GM18858 (cell line): Measurements from ENCODE around the gene CCDC71.

Experiments used
- ATAC-seq: cut with Tn5 transposase; IDR thresholded peaks from one replicate; pipeline ENCODE4 v1.9.1; 2021; ENCODE audit not compliant: unreplicated experiment

Gene CCDC71

GRCh38 chr3:49165771-49166751 lies at the start of gene CCDC71:
Gene CCDC71 (minus strand): TSS chr3:49166331. CDS start chr3:49164208, 2,123 bp downstream.
- no peak for ATAC-seq

- no peak for ATAC-seq
Observed at GRCh38 chr3:49213998-49214397, 47.9 kb upstream of the CCDC71 start.

- ATAC-seq: no peak
Observed at GRCh38 chr3:49213541-49213943, 47.4 kb upstream of the CCDC71 start.

DNA sequence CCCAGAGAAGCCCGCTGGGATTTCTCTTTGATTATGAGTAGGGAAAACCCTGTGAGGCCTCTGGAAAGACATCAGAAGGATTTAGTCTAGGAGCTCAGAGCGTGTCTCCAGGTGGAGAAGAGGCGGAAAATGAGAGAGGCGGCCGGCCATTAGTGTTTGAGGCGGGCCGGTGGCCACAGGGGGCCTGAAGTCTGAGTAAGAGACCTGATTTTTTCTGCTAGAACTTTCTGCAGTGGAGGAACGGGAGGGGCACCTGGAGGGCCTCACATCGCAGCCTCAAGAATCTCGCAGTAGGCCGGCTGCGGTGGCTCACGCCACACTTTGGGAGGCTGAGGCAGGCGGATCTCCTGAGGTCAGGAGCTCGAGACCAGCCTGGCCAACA lies 33.8 kb upstream of the CCDC71 start:
- ATAC-seq: no peak

DNA sequence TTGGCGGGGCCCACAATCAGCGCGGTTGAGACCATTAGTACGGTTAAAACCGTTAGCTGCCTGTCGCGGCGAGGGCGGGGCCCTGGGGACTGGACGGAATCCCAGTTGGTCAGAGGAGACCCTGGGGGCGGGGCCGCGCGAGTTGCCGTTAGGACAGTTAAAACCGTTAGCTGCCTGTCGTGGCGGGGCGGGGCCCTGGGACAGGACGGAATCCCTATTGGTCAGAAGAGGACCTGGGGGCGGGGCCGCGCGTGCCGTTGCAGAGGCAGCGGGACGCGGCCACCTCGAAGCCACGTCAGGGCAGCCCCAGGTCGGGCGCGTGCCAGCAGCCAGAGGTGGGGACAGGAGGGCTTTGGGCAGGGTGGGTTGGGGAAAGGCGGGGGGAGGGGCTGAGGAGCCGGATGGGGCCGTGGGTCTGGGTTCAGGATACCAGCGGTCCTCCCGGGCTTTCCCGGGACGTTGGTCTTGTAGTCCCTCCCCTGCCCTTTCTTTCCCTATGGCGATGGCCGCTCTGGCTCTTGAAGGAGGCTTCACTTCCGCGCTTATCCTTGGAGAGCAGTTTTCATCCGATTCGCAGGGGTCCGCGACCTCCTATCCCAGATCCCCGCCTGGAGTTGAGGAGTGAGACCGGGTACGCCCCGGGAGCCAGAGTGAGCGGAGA lies 33.2 kb upstream of the CCDC71 start:
- ATAC-seq: no peak

GRCh38 chr3:49198611-49199230 lies 32.6 kb upstream of the CCDC71 start:
- ATAC-seq: no peak

DNA sequence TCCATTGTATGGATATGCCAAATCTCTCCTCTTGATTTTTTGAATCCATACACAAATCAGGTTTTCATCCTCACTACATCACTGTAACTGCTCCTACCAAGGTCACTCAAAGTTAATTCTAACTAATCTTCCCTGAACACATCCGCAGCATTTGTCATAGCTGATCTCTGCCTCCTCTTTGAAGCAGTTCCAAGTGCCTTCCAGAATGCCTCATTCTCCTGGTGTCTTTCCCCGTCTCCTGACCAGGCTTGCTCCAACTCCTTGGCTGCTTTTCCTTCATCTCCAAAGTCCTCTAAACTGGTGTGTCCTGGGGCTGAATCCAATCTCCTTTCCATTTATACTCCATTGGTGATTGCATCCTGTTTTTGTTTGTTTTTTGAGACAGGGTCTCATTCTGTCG lies 32.0 kb upstream of the CCDC71 start:
- no peak for ATAC-seq

GRCh38 chr3:49191741-49192140 lies 25.6 kb upstream of the CCDC71 start:
- no peak for ATAC-seq

- ATAC-seq: no peak
Observed at GRCh38 chr3:49183873-49184272, 17.7 kb upstream of the CCDC71 start.

DNA sequence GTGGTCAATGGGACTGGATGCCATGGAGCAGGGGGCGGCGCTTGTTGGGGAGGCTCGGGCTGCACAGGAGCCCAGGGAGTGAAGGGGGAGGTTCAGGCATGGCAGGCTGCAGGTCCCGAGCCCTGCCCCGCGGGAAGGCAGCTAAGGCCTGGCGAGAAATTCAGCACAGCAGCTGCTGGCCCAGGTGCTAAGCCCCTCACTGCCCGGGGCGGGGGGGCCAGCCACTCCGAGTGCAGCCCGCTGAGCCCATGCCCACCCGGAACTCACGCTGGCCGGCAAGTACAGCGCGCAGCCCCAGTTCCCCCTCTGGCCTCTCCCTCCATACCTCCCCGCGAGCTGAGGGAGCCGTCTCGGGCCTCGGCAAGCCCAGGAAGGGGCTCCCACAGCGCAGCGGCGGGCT lies 16.6 kb upstream of the CCDC71 start:
- ATAC-seq: no peak

GRCh38 chr3:49181351-49181750 lies 15.2 kb upstream of the CCDC71 start:
- no peak for ATAC-seq

DNA sequence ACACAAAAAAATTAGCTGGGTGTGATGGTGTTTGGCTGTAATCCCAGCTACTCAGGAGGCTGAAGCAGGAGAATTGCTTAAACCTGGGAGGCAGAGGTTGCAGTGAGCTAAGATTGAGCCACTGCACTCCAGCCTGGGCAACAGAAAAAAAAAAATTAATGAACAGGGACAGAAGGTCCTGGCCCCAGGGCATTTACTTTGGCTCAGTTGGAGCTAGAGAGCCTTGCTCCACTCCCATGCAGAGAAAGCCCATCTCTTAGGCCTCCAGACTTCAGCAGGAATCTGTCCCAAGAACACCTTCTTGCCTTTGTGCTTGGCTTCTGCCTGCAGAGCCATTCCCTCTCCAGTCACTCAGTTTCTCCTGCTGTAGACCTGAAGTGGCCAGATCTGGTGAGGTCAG lies 14.0 kb upstream of the CCDC71 start:
- ATAC-seq: no peak

- ATAC-seq: no peak
Observed at GRCh38 chr3:49177073-49177472, 10.9 kb upstream of the CCDC71 start.

- ATAC-seq: no peak
Observed at GRCh38 chr3:49175530-49175929, 9.4 kb upstream of the CCDC71 start.

DNA sequence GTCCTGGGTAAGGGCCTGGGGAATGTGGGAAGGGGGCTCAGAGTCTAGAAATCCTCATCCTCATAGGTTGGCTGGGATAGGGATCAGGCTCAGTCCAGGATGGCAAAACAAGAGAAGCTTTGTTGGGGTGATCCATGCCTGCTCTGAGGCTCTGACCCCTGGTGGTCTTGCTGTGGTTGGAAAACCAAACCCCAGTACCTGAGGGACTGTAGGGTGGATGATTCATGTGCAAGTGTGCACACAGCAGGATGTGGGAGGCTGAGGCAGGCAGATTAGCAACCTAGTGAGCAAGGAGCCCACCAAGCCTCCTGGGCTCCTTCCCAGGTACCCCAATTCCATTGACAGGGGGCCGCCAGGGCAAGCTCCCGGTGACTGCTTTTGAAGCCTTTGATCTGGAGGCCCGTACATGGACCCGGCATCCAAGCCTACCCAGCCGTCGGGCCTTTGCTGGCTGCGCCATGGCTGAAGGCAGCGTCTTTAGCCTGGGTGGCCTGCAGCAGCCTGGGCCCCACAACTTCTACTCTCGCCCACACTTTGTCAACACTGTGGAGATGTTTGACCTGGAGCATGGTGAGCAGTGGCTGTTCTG lies 8.4 kb upstream of the CCDC71 start:
- no peak for ATAC-seq

GRCh38 chr3:49173792-49174170 lies 7.7 kb upstream of the CCDC71 start:
- ATAC-seq: no peak

- ATAC-seq: no peak
Observed at GRCh38 chr3:49173116-49173791, 7.1 kb upstream of the CCDC71 start.

DNA sequence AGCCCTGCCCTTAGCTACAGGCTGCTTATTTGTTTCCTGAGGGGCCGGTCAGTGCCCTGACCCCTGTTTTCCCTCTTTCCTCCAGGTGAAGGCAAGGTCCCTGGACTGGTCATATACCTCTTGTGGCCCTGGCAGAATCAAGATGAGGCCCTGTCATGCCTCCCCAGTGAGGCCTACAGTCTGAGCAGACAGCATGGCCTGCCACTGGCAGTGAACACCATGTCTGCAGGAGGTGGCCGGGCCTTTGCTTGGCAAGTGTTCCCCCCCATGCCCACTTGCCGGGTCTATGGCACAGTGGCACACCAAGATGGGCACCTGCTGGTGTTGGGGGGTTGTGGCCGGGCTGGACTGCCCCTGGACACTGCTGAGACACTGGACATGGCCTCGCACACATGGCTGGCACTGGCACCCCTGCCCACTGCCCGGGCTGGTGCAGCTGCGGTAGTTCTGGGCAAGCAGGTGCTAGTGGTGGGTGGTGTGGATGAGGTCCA lies 6.5 kb upstream of the CCDC71 start:
- no peak for ATAC-seq

DNA sequence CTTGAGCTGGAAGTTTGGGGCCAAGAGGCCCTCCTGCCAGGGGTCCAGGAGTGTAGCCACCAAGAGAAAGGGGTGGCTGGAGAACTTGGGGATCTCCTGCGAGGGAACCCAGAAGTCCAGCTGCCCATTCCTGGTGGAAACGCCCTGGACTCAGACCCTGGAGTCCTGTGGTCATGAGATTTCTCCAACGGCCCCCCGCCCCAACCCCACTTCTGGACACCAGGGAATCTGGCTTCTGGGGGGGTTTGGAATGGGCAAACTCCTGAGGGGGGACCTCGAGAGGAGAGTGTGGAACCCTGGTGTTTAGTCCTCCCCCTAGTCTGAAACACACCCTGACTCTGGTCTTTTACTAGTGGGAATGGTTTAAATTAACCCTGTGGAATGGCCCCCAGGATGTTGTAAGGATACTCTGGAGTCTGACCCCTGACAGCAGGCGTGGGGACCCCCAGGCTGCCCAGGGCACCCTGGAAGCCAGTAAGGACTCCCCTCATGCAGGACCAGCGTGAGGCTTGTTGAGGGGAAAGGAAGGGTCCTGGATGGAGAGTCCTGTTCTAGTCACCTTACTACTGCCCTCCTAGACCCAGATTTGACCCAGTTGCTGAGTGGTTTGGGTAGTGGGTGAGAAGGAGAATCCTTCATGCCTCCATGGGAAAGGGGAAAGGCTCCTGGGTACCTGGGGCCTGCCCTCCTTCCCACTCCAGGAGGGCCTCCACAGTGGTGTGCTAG lies 5.8 kb upstream of the CCDC71 start:
- no peak for ATAC-seq

GRCh38 chr3:49171119-49171774 lies 5.1 kb upstream of the CCDC71 start, which contains the start of gene KLHDC8B:
Gene KLHDC8B (plus strand): TSS chr3:49171598. CDS start chr3:49172770, 1,172 bp downstream.
- peak; percentile 44 for ATAC-seq
